ENCODE results near the gene BCL7A. TPM values are rescaled to one million over a fixed set of nuclear protein-coding genes. Genes with fewer than 3 reads are reported as not detected.

Gene BCL7A
- total and polyA plus RNA-seq, 9 of the 15 experiments (the other 6 are each of a cell fraction or from before 2014, with no cell fraction given): 0.25 to 21.9 (median 14.9) TPM

- 23% methylated on average over 6 of the region's 6 CpGs for WGBS (ENCODE audit: insufficient coverage, low coverage, missing lambda C conversion rate)
- Histone ChIP-seq H4K20me1 (replicated peaks; ENCODE audit: control insufficient read depth, insufficient read depth, low read length) (0 out of 2 replicates have a peak, but pooled peaks cover 3% of the 10 kb centered on the region), H3K36me3 (ENCODE audit: control insufficient read depth, insufficient read depth, low read length) (no peaks in the 10 kb centered on the region), H2AFZ (ENCODE audit: low read depth, low read length) (no peak overlapping the region), H3K4me1 (replicated peaks in 1 of 2; ENCODE audit: control insufficient read depth in 2 of 2, insufficient read depth in 2 of 2, low read length in 2 of 2) (peaks cover 0 to 2% of the 10 kb centered on the region in 2 experiments; a peak in 1 of 5 replicates), H3K27me3 (ENCODE audit: control insufficient read depth in 2 of 2, insufficient read depth in 2 of 2, low read length in 2 of 2) (no peaks in the 10 kb centered on the region), H3K79me2 (ENCODE audit: control insufficient read depth, insufficient read depth, low read length) (no peaks in the 10 kb centered on the region), H3K9ac (ENCODE audit: insufficient read depth in 1 of 2, low read depth in 2 of 2, low read length in 2 of 2) (no peak overlapping the region), H3K27ac (ENCODE audit: extremely low read depth, low read depth, low read length) (no peak overlapping the region), H3K4me2 (ENCODE audit: insufficient read depth, low read length) (no peak overlapping the region), H3K4me3 (no peak overlapping the region), H3K9me1 (ENCODE audit: control insufficient read depth, insufficient read depth, low read length) (no peaks in the 10 kb centered on the region), H3K9me3 (replicated peaks; ENCODE audit: control insufficient read depth, insufficient read depth, low read depth, low read length) (no peaks in the 10 kb centered on the region)
- in situ Hi-C loops (cut with MboI): no loop called here
- intact Hi-C loops (cut with micrococcal nuclease): no loop called here
- CTCF ChIA-PET (ENCODE audit: low intra/inter-chr PET ratio): no interaction called here
- DNase-seq (ENCODE audit: extremely low read depth in 1 of 4, low spot score in 3 of 4) (no peak), ATAC-seq (no peak), FAIRE-seq (no peak)
- TF ChIP-seq HDGF (IDR thresholded peaks at IDR 0.05): no peak
- TF ChIP-seq ZFP36 (IDR thresholded peaks at IDR 0.05; ENCODE audit: low read depth, low read length, partially characterized antibody): peak; percentile 60
- BruUV-seq (replicated peaks): no TSS peak
- POLR2A ChIA-PET: interaction anchor here (1.0 kb wide), 1 partner anchor 17 kb away, joined by 3 read pairs; no protein-coding TSS in a partner anchor
These were observed 31.5 kb upstream of the BCL7A start for GRCh38 chr12:121990114-121990647.

- Histone ChIP-seq H3K4me1 (replicated peaks in 1 of 2; ENCODE audit: control insufficient read depth in 2 of 2, insufficient read depth in 2 of 2, low read length in 2 of 2) (peaks cover 0 to 2% of the 10 kb centered on the region in 2 experiments; a peak in 1 of 5 replicates), H4K20me1 (replicated peaks; ENCODE audit: control insufficient read depth, insufficient read depth, low read length) (0 out of 2 replicates have a peak, but pooled peaks cover 3% of the 10 kb centered on the region), H3K9ac (ENCODE audit: insufficient read depth in 1 of 2, low read depth in 2 of 2, low read length in 2 of 2) (no peak overlapping the region), H3K4me2 (ENCODE audit: insufficient read depth, low read length) (no peak overlapping the region), H2AFZ (ENCODE audit: low read depth, low read length) (no peak overlapping the region), H3K4me3 (no peak overlapping the region), H3K27me3 (ENCODE audit: control insufficient read depth in 2 of 2, insufficient read depth in 2 of 2, low read length in 2 of 2) (no peaks in the 10 kb centered on the region), H3K36me3 (ENCODE audit: control insufficient read depth, insufficient read depth, low read length) (no peaks in the 10 kb centered on the region), H3K79me2 (ENCODE audit: control insufficient read depth, insufficient read depth, low read length) (no peaks in the 10 kb centered on the region), H3K9me3 (replicated peaks; ENCODE audit: control insufficient read depth, insufficient read depth, low read depth, low read length) (no peaks in the 10 kb centered on the region), H3K27ac (ENCODE audit: extremely low read depth, low read depth, low read length) (no peak overlapping the region), H3K9me1 (ENCODE audit: control insufficient read depth, insufficient read depth, low read length) (no peaks in the 10 kb centered on the region)
- no peak for FAIRE-seq
- DNase-seq (ENCODE audit: extremely low read depth in 1 of 4, low spot score in 3 of 4): no peak
- intact Hi-C loops (cut with micrococcal nuclease): no loop called here
- BruUV-seq (replicated peaks): no TSS peak
- no peak for ATAC-seq
- no peak for TF ChIP-seq ARHGAP35 (IDR thresholded peaks at IDR 0.05; ENCODE audit: partially characterized antibody)
- TF ChIP-seq CREB1 (IDR thresholded peaks at IDR 0.05): no peak
- TF ChIP-seq CREB1 (CRISPR knock-in tag; IDR thresholded peaks at IDR 0.05): no peak
- no peak for TF ChIP-seq KDM5B (IDR thresholded peaks at IDR 0.05; ENCODE audit: insufficient replicate concordance, low read depth, low read length)
- TF ChIP-seq ZNF280B (CRISPR knock-in tag; IDR thresholded peaks at IDR 0.05): no peak
- TF ChIP-seq FUS (optimal IDR thresholded peaks at IDR 0.05; ENCODE audit: low read depth, low read length): no peak
- TF ChIP-seq SRSF7 (optimal IDR thresholded peaks at IDR 0.05; ENCODE audit: low read depth, low read length): no peak
- no peak for TF ChIP-seq TEAD4 (IDR thresholded peaks at IDR 0.05; ENCODE audit: low read length)
- no peak for TF ChIP-seq TEAD4 (CRISPR knock-in tag; IDR thresholded peaks at IDR 0.05; ENCODE audit: borderline replicate concordance)
- no peak for TF ChIP-seq HDGF (IDR thresholded peaks at IDR 0.05)
- no peak for TF ChIP-seq SMAD3 (CRISPR knock-in tag; conservative IDR thresholded peaks at IDR 0.05)
- WGBS (ENCODE audit: insufficient coverage, low coverage, missing lambda C conversion rate): 26% methylated on average over 10 of the region's 10 CpGs
- ChIA-PET POLR2A (interaction anchor here (1.1 kb wide), 2 partner anchors 15 to 36 kb away, joined by 3 to 4 read pairs; no protein-coding TSS in a partner anchor), CTCF (ENCODE audit: low intra/inter-chr PET ratio) (no interaction called here)
- in situ Hi-C loops (cut with MboI): no loop called here
These were observed 30.7 kb upstream of the BCL7A start for GRCh38 chr12:121990692-121991603.
